GM12874 (cell line): ENCODE results near the gene BANF1.

ENCODE experiments used
- TF ChIP-seq, protein P1 (sequence below): IDR thresholded peaks from 2 replicates; pipeline ENCODE4 v1.5.1; 2011; ENCODE audit warnings: low read depth, mild to moderate bottlenecking, control low read depth, low read length, moderate library complexity; ENCODE audit not compliant: insufficient read depth

Gene BANF1

GRCh38 chr11:65973439-65974110, 28.7 kb upstream of the BANF1 start:
- TF ChIP-seq, protein P1, sequence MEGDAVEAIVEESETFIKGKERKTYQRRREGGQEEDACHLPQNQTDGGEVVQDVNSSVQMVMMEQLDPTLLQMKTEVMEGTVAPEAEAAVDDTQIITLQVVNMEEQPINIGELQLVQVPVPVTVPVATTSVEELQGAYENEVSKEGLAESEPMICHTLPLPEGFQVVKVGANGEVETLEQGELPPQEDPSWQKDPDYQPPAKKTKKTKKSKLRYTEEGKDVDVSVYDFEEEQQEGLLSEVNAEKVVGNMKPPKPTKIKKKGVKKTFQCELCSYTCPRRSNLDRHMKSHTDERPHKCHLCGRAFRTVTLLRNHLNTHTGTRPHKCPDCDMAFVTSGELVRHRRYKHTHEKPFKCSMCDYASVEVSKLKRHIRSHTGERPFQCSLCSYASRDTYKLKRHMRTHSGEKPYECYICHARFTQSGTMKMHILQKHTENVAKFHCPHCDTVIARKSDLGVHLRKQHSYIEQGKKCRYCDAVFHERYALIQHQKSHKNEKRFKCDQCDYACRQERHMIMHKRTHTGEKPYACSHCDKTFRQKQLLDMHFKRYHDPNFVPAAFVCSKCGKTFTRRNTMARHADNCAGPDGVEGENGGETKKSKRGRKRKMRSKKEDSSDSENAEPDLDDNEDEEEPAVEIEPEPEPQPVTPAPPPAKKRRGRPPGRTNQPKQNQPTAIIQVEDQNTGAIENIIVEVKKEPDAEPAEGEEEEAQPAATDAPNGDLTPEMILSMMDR, result no peak

DNA sequence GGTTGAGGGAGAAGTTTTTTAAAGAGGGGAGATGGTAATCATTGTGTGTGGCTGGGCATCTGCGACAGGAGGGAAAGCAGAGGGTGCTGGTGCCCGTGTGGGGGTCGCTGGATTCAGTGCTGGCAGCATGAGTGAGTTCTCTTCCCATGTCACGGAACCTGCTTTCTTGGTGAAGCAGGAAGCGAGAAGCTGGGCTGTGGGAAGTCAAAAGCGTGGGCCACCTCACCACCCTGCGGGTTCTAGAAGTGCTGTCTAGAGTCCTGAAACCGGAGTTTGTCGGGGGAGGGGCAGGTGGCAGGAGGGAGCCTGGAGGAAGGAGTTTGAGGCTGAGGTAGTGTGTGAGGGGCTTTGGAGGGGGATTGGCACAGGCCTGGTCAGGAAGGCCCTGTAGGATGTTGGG, 26.5 kb upstream of the BANF1 start:
- TF ChIP-seq, protein P1, result no peak

GRCh38 chr11:65976216-65977176, 25.8 kb upstream of the BANF1 start:
- TF ChIP-seq, protein P1, result no peak

DNA sequence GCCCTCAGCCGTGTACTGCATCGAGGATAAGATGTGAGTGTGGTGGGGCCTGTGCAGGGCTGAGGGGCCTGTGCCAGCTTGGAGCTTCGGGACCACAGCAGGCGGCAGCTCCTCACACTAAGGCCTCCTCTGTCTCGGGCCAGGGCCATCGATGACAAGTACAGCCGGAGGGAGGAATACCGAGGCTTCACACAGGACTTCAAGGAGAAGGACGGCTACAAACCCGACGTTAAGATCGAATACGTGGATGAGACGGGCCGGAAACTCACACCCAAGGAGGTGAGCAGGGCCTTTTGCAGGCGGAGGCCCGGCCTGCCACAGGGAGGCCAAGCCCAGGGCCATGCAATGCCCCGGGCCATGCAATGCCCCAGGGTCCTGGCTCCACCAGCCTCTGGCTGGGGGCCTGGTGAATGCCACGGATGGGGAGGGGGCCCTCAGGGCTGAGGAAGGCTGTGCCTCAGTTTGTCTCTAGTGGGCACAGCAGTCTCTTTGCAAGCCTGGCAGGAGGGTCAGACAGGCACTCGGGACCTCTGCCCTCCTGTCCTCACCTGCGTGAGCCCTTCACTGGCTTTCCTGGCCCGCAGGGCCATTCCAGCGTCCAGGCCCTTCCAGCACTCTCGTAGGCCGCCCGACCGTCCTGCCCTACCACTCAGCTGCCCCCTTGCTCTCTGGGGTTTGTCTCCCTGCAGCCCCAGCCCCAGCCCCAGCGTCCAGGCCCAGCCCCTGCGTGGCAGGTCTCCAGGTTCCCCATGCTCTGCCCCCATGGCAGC, 24.5 kb upstream of the BANF1 start:
- TF ChIP-seq, protein P1, result no peak

DNA sequence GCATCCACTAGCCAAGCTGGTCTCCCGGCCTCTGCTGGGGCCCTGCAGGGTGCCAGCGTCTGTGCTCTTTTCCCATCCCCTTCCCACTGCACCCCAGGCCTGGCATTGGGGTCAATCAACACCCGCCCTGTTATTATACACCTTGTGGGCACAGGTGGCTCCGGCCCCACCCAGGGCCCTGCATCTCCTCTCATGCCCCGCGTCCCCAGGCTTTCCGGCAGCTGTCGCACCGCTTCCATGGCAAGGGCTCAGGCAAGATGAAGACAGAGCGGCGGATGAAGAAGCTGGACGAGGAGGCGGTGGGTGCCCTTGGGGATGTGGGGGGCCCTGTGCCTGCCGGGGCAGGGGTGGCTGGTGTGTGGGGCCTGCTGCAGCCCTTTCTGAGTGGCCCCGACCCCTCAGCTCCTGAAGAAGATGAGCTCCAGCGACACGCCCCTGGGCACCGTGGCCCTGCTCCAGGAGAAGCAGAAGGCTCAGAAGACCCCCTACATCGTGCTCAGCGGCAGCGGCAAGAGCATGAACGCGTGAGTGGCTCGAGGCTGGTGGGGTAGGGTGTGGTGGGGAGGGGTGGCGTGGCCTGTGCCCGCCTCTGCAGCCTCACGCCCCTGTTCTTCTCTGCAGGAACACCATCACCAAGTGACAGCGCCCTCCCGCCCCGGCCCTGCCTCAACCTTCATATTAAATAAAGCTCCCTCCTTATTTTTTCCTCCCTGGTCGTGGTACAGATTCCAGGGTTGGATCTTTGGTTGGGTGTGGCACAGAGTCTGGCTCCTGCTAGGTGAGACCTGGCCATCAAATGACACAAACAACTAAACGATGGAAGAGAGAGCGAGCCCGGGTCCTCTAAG, 23.7 kb upstream of the BANF1 start:
- TF ChIP-seq, protein P1, result no peak

GRCh38 chr11:65979261-65979759, 23.0 kb upstream of the BANF1 start:
- TF ChIP-seq, protein P1, result no peak
